ENCODE data around the gene EML1. TPM values are rescaled to one million over a fixed set of nuclear protein-coding genes. Genes with fewer than 3 reads are reported as not detected.

EML1 gene
- total RNA-seq, 3 donors from 2014 or later (not counting 1 experiment from before 2014, with no cell fraction given), result not detected

- Mint-ChIP-seq H3K27me3 (ENCODE audit: low read depth in 2 of 2) (peaks cover 5 to 32% of the 10 kb centered on the region in 2 donors), H3K36me3 (no peaks in the 10 kb centered on the region), H3K9me3 (no peaks in the 10 kb centered on the region), H3K4me3 (no peak overlapping the region), H3K27ac (no peak overlapping the region), H3K4me1 (no peaks in the 10 kb centered on the region)
- H3K27ac ChIP-seq (ENCODE audit: low read length), result no peak overlapping the region
- H3K4me3 ChIP-seq (ENCODE audit: low read length), result no peak overlapping the region
- H3K9me3 ChIP-seq (ENCODE audit: control insufficient read depth, insufficient read depth, low read length), result no peaks in the 10 kb centered on the region
- DNase-seq (peak in 1 of 2 donors; percentile 78), ATAC-seq (peak; percentile 72 to 88 (median 78))
- TF ChIP-seq CTCF (IDR thresholded peaks at IDR 0.05), result peak; percentile 87
- intact Hi-C loops (cut with micrococcal nuclease), result loop anchor here (1.0 kb wide), 3 partner anchors 155 to 367 kb away; partner anchors contain the start of gene CYP46A1
- peaks cover 6% of the 10 kb centered on the region for H3K27me3 ChIP-seq (ENCODE audit: control insufficient read depth, insufficient read depth, low read length)
- H3K36me3 ChIP-seq (ENCODE audit: control insufficient read depth, insufficient read depth, low read length), result no peaks in the 10 kb centered on the region
- WGBS (ENCODE audit: insufficient coverage), result 67% methylated on average over 5 of the region's 7 CpGs
- no peaks in the 10 kb centered on the region for H3K4me1 ChIP-seq (ENCODE audit: control insufficient read depth, insufficient read depth, low read length)
Measured at GRCh38 chr14:99884834-99885648, 91.8 kb downstream of the EML1 start.

GRCh38 chr14:99885649-99885958 is 92.4 kb downstream of the EML1 start:
- Mint-ChIP-seq H3K4me1 (no peaks in the 10 kb centered on the region), H3K36me3 (no peaks in the 10 kb centered on the region), H3K4me3 (no peak overlapping the region), H3K27me3 (ENCODE audit: low read depth in 2 of 2) (peaks cover 5 to 31% of the 10 kb centered on the region in 2 donors), H3K9me3 (no peaks in the 10 kb centered on the region), H3K27ac (no peak overlapping the region)
- intact Hi-C loops (cut with micrococcal nuclease), result loop anchor here (1.0 kb wide), 3 partner anchors 155 to 367 kb away; partner anchors contain the start of gene CYP46A1
- Histone ChIP-seq H3K9me3 (ENCODE audit: control insufficient read depth, insufficient read depth, low read length) (no peaks in the 10 kb centered on the region), H3K36me3 (ENCODE audit: control insufficient read depth, insufficient read depth, low read length) (no peaks in the 10 kb centered on the region), H3K27me3 (ENCODE audit: control insufficient read depth, insufficient read depth, low read length) (peaks cover 3% of the 10 kb centered on the region), H3K4me1 (ENCODE audit: control insufficient read depth, insufficient read depth, low read length) (no peaks in the 10 kb centered on the region), H3K27ac (ENCODE audit: low read length) (no peak overlapping the region), H3K4me3 (ENCODE audit: low read length) (no peak overlapping the region)
- 82% methylated on average over 2 of the region's 3 CpGs for WGBS (ENCODE audit: insufficient coverage)
- TF ChIP-seq CTCF (IDR thresholded peaks at IDR 0.05), result peak; percentile 55
- no peak for DNase-seq
- ATAC-seq, result no peak

- peaks cover 2 to 34% of the 10 kb centered on the region in 2 donors for H3K27me3 Mint-ChIP-seq (ENCODE audit: low read depth in 2 of 2)
- intact Hi-C loops (cut with micrococcal nuclease), result no loop called here
- H3K4me1 Mint-ChIP-seq, result no peaks in the 10 kb centered on the region
- no peaks in the 10 kb centered on the region for H3K36me3 ChIP-seq (ENCODE audit: control insufficient read depth, insufficient read depth, low read length)
- H3K27me3 ChIP-seq (ENCODE audit: control insufficient read depth, insufficient read depth, low read length), result no peaks in the 10 kb centered on the region
- DNase-seq (no peak), ATAC-seq (no peak)
- no peak overlapping the region for H3K27ac ChIP-seq (ENCODE audit: low read length)
- TF ChIP-seq CTCF (IDR thresholded peaks at IDR 0.05), result no peak
- WGBS (ENCODE audit: insufficient coverage), result 89% methylated on average over 9 of the region's 9 CpGs
- H3K9me3 ChIP-seq (ENCODE audit: control insufficient read depth, insufficient read depth, low read length), result no peaks in the 10 kb centered on the region
- no peak overlapping the region for H3K4me3 Mint-ChIP-seq
- no peak overlapping the region for H3K4me3 ChIP-seq (ENCODE audit: low read length)
- no peaks in the 10 kb centered on the region for H3K9me3 Mint-ChIP-seq
- H3K4me1 ChIP-seq (ENCODE audit: control insufficient read depth, insufficient read depth, low read length), result no peaks in the 10 kb centered on the region
- no peaks in the 10 kb centered on the region for H3K36me3 Mint-ChIP-seq
- H3K27ac Mint-ChIP-seq, result no peak overlapping the region
Measured at GRCh38 chr14:99887407-99887806, 94.2 kb downstream of the EML1 start.

Data from natural killer cell (primary cell).